Embryonic facial prominence (tissue), 1 donor: ENCODE results near the gene PRRG1.
"Not testable (repeated sequence)": the region's sequence is repeated elsewhere in the genome, so short reads cannot be mapped to it uniquely, and the experiment has no call there.

Experiments
- DNase-seq: peaks from one replicate; pipeline ENCODE4 v3.0.0-alpha.2; 2016; ENCODE audit errors: extremely low spot score

PRRG1 gene

GRCh38 chrX:37378404-37378803 lies 29.2 kb downstream of the PRRG1 start:
- no peak for DNase-seq

DNA sequence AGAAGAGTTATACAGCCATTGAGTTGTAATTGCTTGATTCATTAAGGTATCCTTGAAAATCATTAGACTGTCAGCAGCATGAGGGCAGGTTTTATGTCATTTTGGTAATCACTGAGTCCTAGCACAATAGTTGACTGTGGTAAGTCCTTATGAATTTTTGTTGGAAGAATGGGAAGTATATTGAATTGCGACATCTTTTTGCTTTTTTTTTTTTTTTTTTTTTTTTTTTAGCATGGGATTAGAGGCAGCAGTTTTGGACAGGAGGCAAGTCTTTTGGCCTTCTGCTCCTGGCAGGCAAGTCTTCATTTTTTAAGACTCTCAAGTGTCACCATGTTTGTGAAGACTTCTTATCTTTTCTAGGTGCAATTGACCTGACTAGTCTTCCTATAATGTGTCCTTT lies 29.7 kb downstream of the PRRG1 start:
- DNase-seq = no peak

DNA sequence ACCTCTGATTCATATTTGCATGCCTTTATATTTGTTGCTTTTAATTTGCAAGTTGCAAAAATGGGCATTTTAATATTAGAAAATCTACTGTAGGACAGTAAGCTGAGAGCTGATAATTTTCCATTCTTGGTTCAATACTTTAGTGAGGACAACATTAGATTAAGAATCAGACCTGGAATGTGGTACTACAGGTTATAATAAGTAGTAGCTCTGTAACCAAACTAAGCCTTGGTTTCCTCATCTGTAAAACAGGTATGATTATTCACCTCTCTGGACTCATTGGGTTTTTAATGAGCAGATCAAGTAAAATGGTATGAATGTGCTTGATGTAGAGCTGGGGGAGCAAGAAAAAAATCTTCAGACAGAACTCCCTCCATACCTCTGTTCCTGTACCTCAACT lies 31.1 kb downstream of the PRRG1 start:
- DNase-seq = no peak

DNA sequence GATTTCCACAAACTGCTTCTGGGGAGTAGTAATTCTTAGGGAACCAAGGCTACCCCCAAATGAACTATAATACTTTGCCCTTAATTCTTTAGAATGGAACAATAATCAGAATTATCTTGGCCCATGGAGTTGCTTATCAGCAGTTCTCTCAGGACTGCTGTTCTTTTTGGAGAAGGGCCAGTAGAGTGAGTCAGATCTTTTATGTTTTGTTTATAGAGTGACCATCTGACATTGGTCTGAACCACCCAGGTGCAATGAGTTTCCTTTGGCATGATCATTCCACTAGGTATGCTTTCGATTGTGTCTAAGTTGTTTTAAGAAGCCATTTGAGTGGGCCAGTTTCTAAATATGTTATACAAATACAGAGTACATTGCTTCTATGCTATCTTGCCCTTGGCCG lies 31.8 kb downstream of the PRRG1 start:
- no peak for DNase-seq

DNA sequence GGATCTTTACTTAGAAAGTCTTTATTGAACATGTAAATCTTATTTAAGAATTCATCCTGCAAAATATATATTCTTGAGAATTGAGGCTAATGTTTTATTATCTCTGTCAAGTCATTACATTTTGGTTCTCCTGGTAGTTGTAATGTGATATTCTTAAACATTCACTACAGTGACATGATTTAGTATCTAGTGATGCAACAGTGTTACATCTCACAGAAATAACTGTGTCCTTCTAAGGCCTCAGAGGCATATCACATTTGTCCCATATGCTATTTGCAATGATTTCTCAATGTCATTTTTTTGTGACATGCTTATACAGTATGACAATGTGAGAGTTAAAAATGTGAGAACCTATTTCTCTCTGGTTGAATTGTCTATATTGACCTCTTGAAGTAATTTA lies 34.1 kb downstream of the PRRG1 start:
- DNase-seq = no peak

- DNase-seq = no peak
Observed at GRCh38 chrX:37388413-37388812, 39.2 kb downstream of the PRRG1 start.

DNA sequence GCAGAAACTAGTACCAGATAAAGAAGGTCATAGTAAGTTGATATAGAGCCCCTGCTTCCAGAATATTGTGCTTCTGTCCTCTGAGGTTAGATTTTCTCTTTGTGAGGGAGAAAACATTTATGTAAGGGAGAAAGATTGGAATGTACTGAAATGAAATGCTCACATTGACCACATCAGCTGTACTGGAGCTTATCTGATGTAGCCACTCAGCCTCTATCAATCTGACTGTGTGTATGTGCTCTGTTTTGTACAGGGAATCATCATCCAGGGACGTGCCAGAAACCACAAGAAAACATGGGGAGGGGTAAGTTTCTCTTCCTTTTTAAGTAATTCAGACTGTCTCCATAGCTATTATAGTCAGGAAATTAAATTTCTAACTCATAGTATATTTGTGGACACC lies 56.8 kb downstream of the PRRG1 start:
- no peak for DNase-seq

GRCh38 chrX:37407736-37408135 lies 58.6 kb downstream of the PRRG1 start:
- no peak for DNase-seq

DNA sequence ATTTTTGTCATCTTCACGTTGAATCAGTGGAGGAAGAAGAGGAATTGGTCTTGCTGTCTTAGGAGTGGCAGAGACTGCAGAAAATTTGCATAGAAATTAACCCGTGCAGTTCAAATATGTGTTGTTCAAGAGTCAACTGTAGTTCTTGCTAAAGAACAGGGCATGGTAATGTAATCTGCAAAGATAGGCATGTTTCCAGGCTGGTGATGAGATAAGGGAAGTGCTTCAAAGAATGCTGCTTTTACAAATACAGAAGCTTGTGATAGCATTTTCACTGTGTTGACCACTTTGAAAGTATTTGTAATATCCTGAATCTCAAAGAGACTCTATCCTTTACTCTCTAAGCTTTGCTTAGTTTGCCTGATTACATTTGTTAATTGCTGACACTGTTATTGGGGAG lies 60.1 kb downstream of the PRRG1 start:
- no peak for DNase-seq

- no peak for DNase-seq
Observed at GRCh38 chrX:37420185-37420584, 71.0 kb downstream of the PRRG1 start.

DNA sequence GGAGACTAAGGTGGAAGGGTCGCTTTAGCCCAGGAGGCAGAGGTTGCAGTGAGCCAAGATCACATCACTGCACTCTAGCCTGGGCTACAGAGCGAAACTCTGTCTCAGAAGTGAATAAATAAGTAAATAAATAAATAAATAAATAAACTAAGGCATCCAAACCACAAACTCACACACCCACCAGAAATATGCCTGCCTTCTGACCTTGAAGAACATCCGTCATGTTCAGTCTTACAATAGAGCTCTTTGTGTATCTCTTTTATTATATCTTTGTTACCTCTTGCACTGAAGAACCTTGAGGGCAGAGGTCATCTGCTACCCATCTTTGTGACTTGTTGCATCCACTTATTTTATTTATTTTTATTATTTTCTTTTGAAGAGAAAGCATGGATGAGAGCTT lies 71.6 kb downstream of the PRRG1 start:
- no peak for DNase-seq

DNA sequence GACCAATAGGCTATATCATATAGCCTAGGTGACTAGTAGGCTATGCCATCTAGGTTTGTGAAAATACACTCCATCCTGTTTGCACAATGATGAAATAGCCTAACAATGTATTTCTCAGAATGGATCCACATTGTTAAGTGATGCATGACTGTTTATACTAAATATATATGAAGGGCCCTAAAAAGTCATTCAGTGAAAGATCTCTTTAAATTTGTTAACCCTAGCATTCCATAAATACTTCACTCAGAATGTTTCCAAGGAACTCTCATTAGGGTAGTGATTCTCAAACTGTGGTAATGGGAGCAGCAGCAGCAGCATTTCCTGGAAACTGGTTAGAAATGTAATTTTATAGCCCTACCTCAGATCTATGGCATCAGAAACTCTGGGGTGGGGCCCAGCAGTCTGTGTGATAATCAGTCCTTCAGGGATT lies 74.9 kb downstream of the PRRG1 start:
- DNase-seq = no peak

GRCh38 chrX:37425370-37425769 lies 76.2 kb downstream of the PRRG1 start:
- no peak for DNase-seq

DNA sequence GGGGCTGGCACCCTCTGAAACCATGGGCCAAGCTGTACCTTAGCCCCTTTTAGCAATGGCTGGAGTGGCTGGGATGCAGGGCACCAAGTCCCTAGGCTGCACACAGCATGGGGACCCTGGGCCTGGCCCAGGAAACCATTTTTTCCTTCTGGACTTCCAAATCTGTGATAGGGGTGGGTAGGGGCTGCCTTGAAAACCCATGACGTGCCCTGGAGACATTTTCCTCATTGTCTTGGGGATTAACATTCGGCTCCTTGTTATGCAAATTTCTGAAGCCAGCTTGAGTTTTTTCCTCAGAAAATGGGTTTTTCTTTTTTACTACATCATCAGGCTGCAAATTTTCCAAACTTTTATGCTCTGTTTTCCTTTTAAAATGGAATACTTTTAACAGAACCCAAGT lies 79.8 kb downstream of the PRRG1 start:
- not testable (repeated sequence) for DNase-seq

- DNase-seq = no peak
Observed at GRCh38 chrX:37434362-37434761, 85.2 kb downstream of the PRRG1 start.

GRCh38 chrX:37437160-37437559 lies 88.0 kb downstream of the PRRG1 start:
- no peak for DNase-seq

GRCh38 chrX:37441377-37441776 lies 92.2 kb downstream of the PRRG1 start:
- DNase-seq = no peak

- no peak for DNase-seq
Observed at GRCh38 chrX:37445182-37445581, 96.0 kb downstream of the PRRG1 start.

DNA sequence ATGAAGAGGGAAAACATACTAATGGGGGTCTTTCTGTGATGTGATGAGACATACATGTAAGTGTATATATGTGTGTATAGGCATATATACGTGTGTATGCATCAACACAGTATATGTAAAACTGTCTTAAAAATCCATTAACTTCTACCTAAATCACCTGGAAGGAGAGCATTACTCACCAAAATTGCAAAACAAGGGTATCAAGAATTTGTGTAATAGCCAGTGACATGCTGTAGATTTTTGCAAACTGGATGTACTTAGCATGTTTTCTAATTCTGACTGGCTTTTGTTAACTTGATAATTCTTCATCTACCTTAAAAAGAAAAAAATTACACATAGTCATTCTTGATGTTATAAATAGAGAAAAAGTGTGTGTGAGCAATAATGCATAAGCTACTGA lies 104.7 kb downstream of the PRRG1 start:
- DNase-seq = no peak

GRCh38 chrX:37454537-37455285 lies 105.5 kb downstream of the PRRG1 start:
- no peak for DNase-seq

GRCh38 chrX:37455381-37455780 lies 106.2 kb downstream of the PRRG1 start:
- DNase-seq = no peak

- not testable (repeated sequence) for DNase-seq
Observed at GRCh38 chrX:37460285-37460684, 111.1 kb downstream of the PRRG1 start.

DNA sequence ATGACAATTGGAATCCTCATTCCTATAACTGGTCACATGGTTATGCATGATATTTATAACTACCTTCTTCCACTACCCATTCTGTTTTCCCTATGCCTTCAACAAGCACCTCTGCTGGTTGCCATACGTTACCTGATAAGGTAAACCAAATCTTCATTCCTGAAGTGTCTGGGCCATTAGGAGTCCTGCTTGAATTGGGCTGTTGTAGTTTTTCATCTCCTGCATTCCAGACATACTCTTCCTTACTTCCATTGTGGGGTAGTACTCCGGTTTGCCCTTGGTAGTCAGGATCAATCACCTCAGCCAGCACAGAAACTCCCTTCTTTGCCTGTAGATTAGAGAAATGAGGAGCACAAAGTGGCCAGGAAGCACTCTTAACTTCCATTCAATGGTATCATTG lies 113.2 kb downstream of the PRRG1 start:
- no peak for DNase-seq

DNA sequence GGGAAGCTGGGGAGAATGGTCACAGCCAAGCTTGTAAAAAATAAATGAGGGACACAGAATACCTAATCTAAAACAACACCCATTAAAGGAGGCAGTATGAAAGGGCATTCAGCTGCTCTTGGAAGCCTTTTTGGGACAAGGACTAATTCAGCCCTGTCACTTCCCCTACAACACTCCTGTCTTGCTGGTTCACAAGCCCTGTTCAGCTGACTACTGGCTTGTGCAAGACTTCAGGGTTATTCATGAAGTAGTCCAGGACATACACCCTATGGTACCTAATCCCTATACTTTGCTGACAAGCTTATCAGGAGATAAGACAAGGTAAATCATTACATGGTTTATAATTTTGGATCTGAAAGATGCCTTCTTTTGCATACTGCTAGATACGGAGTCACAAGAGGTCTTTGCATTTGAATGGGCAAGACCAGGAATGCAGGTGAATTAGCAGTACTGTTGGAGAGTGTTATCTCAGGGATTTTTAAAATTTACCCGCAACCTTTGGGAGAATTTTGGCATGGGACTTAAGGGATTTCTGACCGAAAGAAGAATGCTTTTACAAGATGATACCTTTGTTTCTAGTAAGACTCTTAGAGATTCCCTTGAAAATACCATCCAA lies 119.1 kb downstream of the PRRG1 start:
- no peak for DNase-seq
